Liver (tissue), 9 donors: Measurements from ENCODE around the gene GLP1R. TPM values are rescaled to one million over a fixed set of nuclear protein-coding genes. Genes with fewer than 3 reads are reported as not detected.
A peak's percentile ranks its signal among the peaks of the same experiment; 100 is the strongest.

Source experiments
- DNase-seq: peaks from one replicate; pipeline ENCODE4 v3.0.0-alpha.2; 2017; ENCODE audit warnings: low spot score
- H3K27ac ChIP-seq, 2 donors: one replicate each; pipeline ENCODE4 v1.7.0; 2013; ENCODE audit warnings: inconsistent platforms in 2 of 2, low read length in 2 of 2, control low read depth in 1 of 2, low read depth in 1 of 2, mild to moderate bottlenecking in 1 of 2
- H3K27me3 ChIP-seq, 4 donors: one replicate each; pipeline versions ENCODE4 v1.6.1 to v1.7.0; 2013; ENCODE audit warnings: low read length in 3 of 4, inconsistent platforms in 1 of 4, mild to moderate bottlenecking in 1 of 4, moderate library complexity in 1 of 4; ENCODE audit not compliant: control insufficient read depth in 4 of 4, insufficient read depth in 4 of 4
- H3K36me3 ChIP-seq, 4 donors: one replicate each; pipeline versions ENCODE4 v1.6.1 to v1.7.0; 2013; ENCODE audit warnings: low read length in 3 of 4, mild to moderate bottlenecking in 3 of 4, low read depth in 1 of 4, moderate library complexity in 1 of 4; ENCODE audit not compliant: control insufficient read depth in 4 of 4, insufficient read depth in 3 of 4
- H3K4me1 ChIP-seq, 4 donors: one replicate each; pipeline versions ENCODE4 v1.6.1 to v1.7.0; 2013; ENCODE audit warnings: low read length in 3 of 4, mild to moderate bottlenecking in 3 of 4, moderate library complexity in 1 of 4; ENCODE audit not compliant: control insufficient read depth in 4 of 4, insufficient read depth in 4 of 4
- H3K4me3 ChIP-seq, 3 donors: one replicate each; pipeline versions ENCODE4 v1.6.1 to v1.7.0; 2013; ENCODE audit warnings: low read length in 3 of 3, control low read depth in 1 of 3, low read depth in 1 of 3, mild to moderate bottlenecking in 1 of 3
- H3K9ac ChIP-seq, 2 donors: one replicate each; pipeline ENCODE4 v1.7.0; 2013; ENCODE audit warnings: low read length in 2 of 2, mild to moderate bottlenecking in 2 of 2, moderate library complexity in 2 of 2, control low read depth in 1 of 2, low read depth in 1 of 2
- H3K9me3 ChIP-seq, 4 donors: one replicate each; pipeline versions ENCODE4 v1.6.1 to v1.7.0; 2013; ENCODE audit warnings: low read length in 3 of 4; ENCODE audit not compliant: control insufficient read depth in 4 of 4
- EGR1 ChIP-seq, 2 donors: IDR thresholded peaks; 2 replicates each; pipeline ENCODE4 v1.6.1; 2016 to 2018; ENCODE audit warnings: antibody characterized with exemption in 2 of 2, low read depth in 2 of 2
- FOXA1 ChIP-seq: IDR thresholded peaks from 2 replicates; pipeline ENCODE4 v1.6.1; 2016; ENCODE audit warnings: antibody characterized with exemption
- FOXA2 ChIP-seq: IDR thresholded peaks from 2 replicates; pipeline ENCODE4 v1.6.1; 2016; ENCODE audit warnings: antibody characterized with exemption
- GABPA ChIP-seq, 2 donors: IDR thresholded peaks in 1 of 2; conservative IDR thresholded peaks in 1 of 2; 2 replicates each; pipeline ENCODE4 v1.6.1; 2016; ENCODE audit warnings: antibody characterized with exemption in 2 of 2, mild to moderate bottlenecking in 1 of 2, moderate library complexity in 1 of 2
- HNF4A ChIP-seq, 2 donors: conservative IDR thresholded peaks; 2 replicates each; pipeline ENCODE4 v1.6.1; 2016; ENCODE audit warnings: antibody characterized with exemption in 2 of 2, mild to moderate bottlenecking in 2 of 2
- HNF4G ChIP-seq: IDR thresholded peaks from 2 replicates; pipeline ENCODE4 v1.6.1; 2016; ENCODE audit warnings: antibody characterized with exemption
- JUND ChIP-seq, 2 donors: IDR thresholded peaks; 2 replicates each; pipeline ENCODE4 v1.6.1; 2016; ENCODE audit warnings: antibody characterized with exemption in 2 of 2
- NR2F2 ChIP-seq: IDR thresholded peaks from 2 replicates; pipeline ENCODE4 v1.6.1; 2016; ENCODE audit warnings: antibody characterized with exemption
- RAD21 ChIP-seq, 2 donors: IDR thresholded peaks; 2 replicates each; pipeline ENCODE4 v1.6.1; 2016; ENCODE audit warnings: antibody characterized with exemption in 2 of 2, mild to moderate bottlenecking in 2 of 2
- RXRA ChIP-seq, 2 donors: IDR thresholded peaks; 2 replicates each; pipeline ENCODE4 v1.6.1; 2017 to 2018; ENCODE audit warnings: antibody characterized with exemption in 2 of 2, mild to moderate bottlenecking in 1 of 2
- SP1 ChIP-seq: IDR thresholded peaks from 2 replicates; pipeline ENCODE4 v1.6.1; 2018; ENCODE audit warnings: antibody characterized with exemption, mild to moderate bottlenecking
- TAF1 ChIP-seq: conservative IDR thresholded peaks from 2 replicates; pipeline ENCODE4 v1.6.1; 2016; ENCODE audit warnings: antibody characterized with exemption, mild to moderate bottlenecking
- YY1 ChIP-seq: IDR thresholded peaks from 2 replicates; pipeline ENCODE4 v1.6.1; 2016; ENCODE audit warnings: antibody characterized with exemption, mild to moderate bottlenecking
- WGBS: extraction: QIAGEN DNeasy Blood & Tissue Kit; methylation state at CpG from one replicate; pipeline ENCODE4 v1.1.7; 2013; 5-methylcytosine and 5-hydroxymethylcytosine counted together
- polyA plus RNA-seq, 2 donors: library from polyadenylated mRNA; stranded (reverse) in 1 of 2; unstranded in 1 of 2; fragments of 200-250 nt in 1 of 2; fragments of >200 nt in 1 of 2; fragmentation: Nextera tagmentation in 1 of 2; extraction: Ambion mirVana in 1 of 2; gene quantifications; one replicate each; pipeline versions ENCODE4 v1.2.1 to v1.2.3, GENCODE V29; 2013 to 2015
- total RNA-seq, 2 donors: library from RNA; depleted of rRNA; stranded (reverse); fragments of >200 nt; gene quantifications; one replicate each; pipeline ENCODE4 v1.2.3, GENCODE V29; 2014
- TF ChIP-seq, protein P1 (sequence below): IDR thresholded peaks from 2 replicates; pipeline ENCODE4 v1.6.1; 2016; ENCODE audit warnings: antibody characterized with exemption
- TF ChIP-seq, protein P2 (sequence below): IDR thresholded peaks from 2 replicates; pipeline ENCODE4 v1.6.1; 2016; ENCODE audit warnings: antibody characterized with exemption, mild to moderate bottlenecking
- TF ChIP-seq, protein P3 (sequence below): IDR thresholded peaks from 2 replicates; pipeline ENCODE4 v1.6.1; 2016; ENCODE audit warnings: antibody characterized with exemption
- TF ChIP-seq, protein P4 (sequence below): IDR thresholded peaks from 2 replicates; pipeline ENCODE4 v1.6.1; 2016; ENCODE audit warnings: antibody characterized with exemption
- TF ChIP-seq, protein P5 (sequence below): fragments of 150-350 bp; IDR thresholded peaks from 2 replicates; pipeline ENCODE4 v1.5.1; 2017; ENCODE audit warnings: improper control_type of control experiment, low read depth, low read length; ENCODE audit not compliant: missing input control
- donor health status: healthy.
- donor health status: healthy.
- donor health status: healthy.
- donor health status: healthy.
- donor health status: healthy.

Gene GLP1R
- total and polyA plus RNA-seq, 4 donors = not detected

DNA sequence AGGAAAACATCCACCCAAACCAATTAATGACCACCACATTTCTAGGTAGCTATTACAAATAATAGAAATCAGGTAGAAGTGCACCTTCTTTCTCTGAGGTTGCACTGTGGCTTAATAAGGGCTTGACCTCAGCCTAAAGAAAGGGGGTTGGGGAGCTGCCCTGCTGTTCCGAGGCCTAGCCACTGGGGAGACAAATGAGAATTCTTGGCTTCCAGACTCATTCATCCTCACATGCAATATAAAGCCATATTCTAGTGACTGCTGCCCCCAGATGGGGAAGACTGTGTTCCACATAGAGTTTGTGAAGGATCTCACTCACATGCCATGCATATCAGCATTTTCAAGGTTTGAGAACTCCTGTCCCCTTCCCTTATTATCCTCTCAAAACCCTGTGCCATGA lies 43.5 kb downstream of the GLP1R start:
- Histone ChIP-seq H3K36me3 (no peaks in the 10 kb centered on the region), H3K27ac (no peak overlapping the region), H3K4me1 (peaks cover 4 to 22% (median 16%) of the 10 kb centered on the region in 4 donors), H3K27me3 (no peaks in the 10 kb centered on the region), H3K9ac (no peak overlapping the region), H3K4me3 (no peak overlapping the region), H3K9me3 (no peaks in the 10 kb centered on the region)
- no peak for DNase-seq
- TF ChIP-seq GABPA (IDR thresholded peaks at IDR 0.05 in 1 of 2, conservative IDR thresholded peaks at IDR 0.05 in 1 of 2) (no peak), FOXA1 (no peak)
- WGBS = 70% methylated on average over 1 of the region's 1 CpG

DNA sequence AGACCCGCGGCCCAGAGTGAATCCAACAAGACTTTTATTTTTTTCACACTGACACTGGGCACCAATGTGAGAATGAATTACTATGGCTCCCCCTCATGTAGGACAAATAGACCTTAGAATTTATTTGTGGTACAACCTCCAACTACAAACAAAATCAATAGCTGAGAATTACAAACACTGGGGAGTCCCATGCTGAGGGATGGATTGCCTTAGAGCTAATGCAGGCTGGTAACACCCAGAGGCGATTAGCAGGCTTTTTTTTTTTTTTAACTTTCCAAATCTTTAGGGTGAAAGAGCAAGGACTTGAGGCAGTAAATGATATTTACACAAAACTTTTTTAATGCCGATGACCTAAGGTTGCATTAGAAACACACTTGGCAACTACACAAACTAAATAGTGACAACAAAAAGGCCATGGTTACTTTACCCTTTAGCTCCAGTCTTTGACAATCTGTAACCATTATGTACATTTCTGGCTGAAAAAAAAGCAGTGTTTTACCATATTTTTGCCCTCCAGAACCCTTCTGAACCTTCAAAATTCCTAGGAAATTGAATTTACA lies 44.6 kb downstream of the GLP1R start:
- Histone ChIP-seq H3K9ac (no peak overlapping the region), H3K36me3 (no peaks in the 10 kb centered on the region), H3K4me3 (no peak overlapping the region), H3K4me1 (peaks cover 4 to 22% (median 16%) of the 10 kb centered on the region in 4 donors), H3K27ac (no peak overlapping the region), H3K9me3 (no peaks in the 10 kb centered on the region), H3K27me3 (no peaks in the 10 kb centered on the region)
- DNase-seq = no peak
- WGBS = 47% methylated on average over 4 of the region's 4 CpGs
- no peak for TF ChIP-seq HNF4G
- TF ChIP-seq GABPA (IDR thresholded peaks at IDR 0.05 in 1 of 2, conservative IDR thresholded peaks at IDR 0.05 in 1 of 2) = no peak
- TF ChIP-seq, protein P1, sequence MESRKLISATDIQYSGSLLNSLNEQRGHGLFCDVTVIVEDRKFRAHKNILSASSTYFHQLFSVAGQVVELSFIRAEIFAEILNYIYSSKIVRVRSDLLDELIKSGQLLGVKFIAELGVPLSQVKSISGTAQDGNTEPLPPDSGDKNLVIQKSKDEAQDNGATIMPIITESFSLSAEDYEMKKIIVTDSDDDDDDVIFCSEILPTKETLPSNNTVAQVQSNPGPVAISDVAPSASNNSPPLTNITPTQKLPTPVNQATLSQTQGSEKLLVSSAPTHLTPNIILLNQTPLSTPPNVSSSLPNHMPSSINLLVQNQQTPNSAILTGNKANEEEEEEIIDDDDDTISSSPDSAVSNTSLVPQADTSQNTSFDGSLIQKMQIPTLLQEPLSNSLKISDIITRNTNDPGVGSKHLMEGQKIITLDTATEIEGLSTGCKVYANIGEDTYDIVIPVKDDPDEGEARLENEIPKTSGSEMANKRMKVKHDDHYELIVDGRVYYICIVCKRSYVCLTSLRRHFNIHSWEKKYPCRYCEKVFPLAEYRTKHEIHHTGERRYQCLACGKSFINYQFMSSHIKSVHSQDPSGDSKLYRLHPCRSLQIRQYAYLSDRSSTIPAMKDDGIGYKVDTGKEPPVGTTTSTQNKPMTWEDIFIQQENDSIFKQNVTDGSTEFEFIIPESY = peak; percentile 37
- TF ChIP-seq, protein P2, sequence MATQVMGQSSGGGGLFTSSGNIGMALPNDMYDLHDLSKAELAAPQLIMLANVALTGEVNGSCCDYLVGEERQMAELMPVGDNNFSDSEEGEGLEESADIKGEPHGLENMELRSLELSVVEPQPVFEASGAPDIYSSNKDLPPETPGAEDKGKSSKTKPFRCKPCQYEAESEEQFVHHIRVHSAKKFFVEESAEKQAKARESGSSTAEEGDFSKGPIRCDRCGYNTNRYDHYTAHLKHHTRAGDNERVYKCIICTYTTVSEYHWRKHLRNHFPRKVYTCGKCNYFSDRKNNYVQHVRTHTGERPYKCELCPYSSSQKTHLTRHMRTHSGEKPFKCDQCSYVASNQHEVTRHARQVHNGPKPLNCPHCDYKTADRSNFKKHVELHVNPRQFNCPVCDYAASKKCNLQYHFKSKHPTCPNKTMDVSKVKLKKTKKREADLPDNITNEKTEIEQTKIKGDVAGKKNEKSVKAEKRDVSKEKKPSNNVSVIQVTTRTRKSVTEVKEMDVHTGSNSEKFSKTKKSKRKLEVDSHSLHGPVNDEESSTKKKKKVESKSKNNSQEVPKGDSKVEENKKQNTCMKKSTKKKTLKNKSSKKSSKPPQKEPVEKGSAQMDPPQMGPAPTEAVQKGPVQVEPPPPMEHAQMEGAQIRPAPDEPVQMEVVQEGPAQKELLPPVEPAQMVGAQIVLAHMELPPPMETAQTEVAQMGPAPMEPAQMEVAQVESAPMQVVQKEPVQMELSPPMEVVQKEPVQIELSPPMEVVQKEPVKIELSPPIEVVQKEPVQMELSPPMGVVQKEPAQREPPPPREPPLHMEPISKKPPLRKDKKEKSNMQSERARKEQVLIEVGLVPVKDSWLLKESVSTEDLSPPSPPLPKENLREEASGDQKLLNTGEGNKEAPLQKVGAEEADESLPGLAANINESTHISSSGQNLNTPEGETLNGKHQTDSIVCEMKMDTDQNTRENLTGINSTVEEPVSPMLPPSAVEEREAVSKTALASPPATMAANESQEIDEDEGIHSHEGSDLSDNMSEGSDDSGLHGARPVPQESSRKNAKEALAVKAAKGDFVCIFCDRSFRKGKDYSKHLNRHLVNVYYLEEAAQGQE = peak; percentile 36
- TF ChIP-seq SP1 = peak; percentile 17
- no peak for TF ChIP-seq TAF1
- peak; percentile 41 to 83 for TF ChIP-seq RXRA (IDR thresholded peaks at IDR 0.05)
- TF ChIP-seq, protein P3, sequence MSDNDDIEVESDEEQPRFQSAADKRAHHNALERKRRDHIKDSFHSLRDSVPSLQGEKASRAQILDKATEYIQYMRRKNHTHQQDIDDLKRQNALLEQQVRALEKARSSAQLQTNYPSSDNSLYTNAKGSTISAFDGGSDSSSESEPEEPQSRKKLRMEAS = no peak
- peak; percentile 75 for TF ChIP-seq FOXA1
- peak in 1 of 2 donors; percentile 31 for TF ChIP-seq RAD21 (IDR thresholded peaks at IDR 0.05)
- TF ChIP-seq HNF4A (conservative IDR thresholded peaks at IDR 0.05) = peak in 1 of 2 donors; percentile 74
- TF ChIP-seq, protein P4, sequence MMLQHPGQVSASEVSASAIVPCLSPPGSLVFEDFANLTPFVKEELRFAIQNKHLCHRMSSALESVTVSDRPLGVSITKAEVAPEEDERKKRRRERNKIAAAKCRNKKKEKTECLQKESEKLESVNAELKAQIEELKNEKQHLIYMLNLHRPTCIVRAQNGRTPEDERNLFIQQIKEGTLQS = no peak
- TF ChIP-seq YY1 = peak; percentile 9
- TF ChIP-seq NR2F2 = no peak
- TF ChIP-seq FOXA2 = peak; percentile 75
- no peak for TF ChIP-seq EGR1 (IDR thresholded peaks at IDR 0.05; ENCODE audit: low read depth in 2 of 2)
- peak in 1 of 2 donors; percentile 55 for TF ChIP-seq JUND (IDR thresholded peaks at IDR 0.05)
- TF ChIP-seq, protein P5, sequence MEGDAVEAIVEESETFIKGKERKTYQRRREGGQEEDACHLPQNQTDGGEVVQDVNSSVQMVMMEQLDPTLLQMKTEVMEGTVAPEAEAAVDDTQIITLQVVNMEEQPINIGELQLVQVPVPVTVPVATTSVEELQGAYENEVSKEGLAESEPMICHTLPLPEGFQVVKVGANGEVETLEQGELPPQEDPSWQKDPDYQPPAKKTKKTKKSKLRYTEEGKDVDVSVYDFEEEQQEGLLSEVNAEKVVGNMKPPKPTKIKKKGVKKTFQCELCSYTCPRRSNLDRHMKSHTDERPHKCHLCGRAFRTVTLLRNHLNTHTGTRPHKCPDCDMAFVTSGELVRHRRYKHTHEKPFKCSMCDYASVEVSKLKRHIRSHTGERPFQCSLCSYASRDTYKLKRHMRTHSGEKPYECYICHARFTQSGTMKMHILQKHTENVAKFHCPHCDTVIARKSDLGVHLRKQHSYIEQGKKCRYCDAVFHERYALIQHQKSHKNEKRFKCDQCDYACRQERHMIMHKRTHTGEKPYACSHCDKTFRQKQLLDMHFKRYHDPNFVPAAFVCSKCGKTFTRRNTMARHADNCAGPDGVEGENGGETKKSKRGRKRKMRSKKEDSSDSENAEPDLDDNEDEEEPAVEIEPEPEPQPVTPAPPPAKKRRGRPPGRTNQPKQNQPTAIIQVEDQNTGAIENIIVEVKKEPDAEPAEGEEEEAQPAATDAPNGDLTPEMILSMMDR = no peak
